ENCODE data around the gene ASAP3. TPM values are rescaled to one million over a fixed set of nuclear protein-coding genes. Genes with fewer than 3 reads are reported as not detected.
"Not testable (repeated sequence)": the region's sequence is repeated elsewhere in the genome, so short reads cannot be mapped to it uniquely, and the experiment has no call there.

Gene ASAP3
- total and polyA plus RNA-seq, 4 donors = 7.0 to 93.9 (median 21.1) TPM

GRCh38 chr1:23521588-23521987, 37.6 kb upstream of the ASAP3 start:
- Histone ChIP-seq H3K36me3 (ENCODE audit: control insufficient read depth in 1 of 2, insufficient read depth in 2 of 2, low read length in 1 of 2) (no peaks in the 10 kb centered on the region), H3K27me3 (ENCODE audit: control insufficient read depth in 1 of 2, insufficient read depth in 2 of 2, low read length in 1 of 2) (no peaks in the 10 kb centered on the region), H3K9me3 (ENCODE audit: control insufficient read depth, low read length) (no peaks in the 10 kb centered on the region), H3K4me1 (ENCODE audit: control insufficient read depth in 1 of 2, insufficient read depth in 2 of 2, low read length in 2 of 2) (no peaks in the 10 kb centered on the region), H3K4me3 (ENCODE audit: low read length in 2 of 2) (no peak overlapping the region), H3K27ac (ENCODE audit: low read depth in 1 of 2, low read length in 2 of 2) (no peak overlapping the region)
- WGBS, 2 donors = 92 to 93% methylated on average over 16 of the region's 16 CpGs
- DNase-seq = no peak
- intact Hi-C loops (cut with DNase I) = no loop called here
- ATAC-seq (ENCODE audit: low FRiP score) = peak; percentile 22

GRCh38 chr1:23517581-23517980, 33.6 kb upstream of the ASAP3 start:
- Histone ChIP-seq H3K4me1 (ENCODE audit: control insufficient read depth in 1 of 2, insufficient read depth in 2 of 2, low read length in 2 of 2) (no peaks in the 10 kb centered on the region), H3K4me3 (ENCODE audit: low read length in 2 of 2) (no peak overlapping the region), H3K27ac (ENCODE audit: low read depth in 1 of 2, low read length in 2 of 2) (no peak overlapping the region), H3K27me3 (ENCODE audit: control insufficient read depth in 1 of 2, insufficient read depth in 2 of 2, low read length in 1 of 2) (no peaks in the 10 kb centered on the region), H3K9me3 (ENCODE audit: control insufficient read depth, low read length) (no peaks in the 10 kb centered on the region), H3K36me3 (ENCODE audit: control insufficient read depth in 1 of 2, insufficient read depth in 2 of 2, low read length in 1 of 2) (no peaks in the 10 kb centered on the region)
- 94 to 95% methylated on average over 9 of the region's 9 CpGs for WGBS, 2 donors
- ATAC-seq (ENCODE audit: low FRiP score) = no peak
- intact Hi-C loops (cut with DNase I) = no loop called here
- no peak for DNase-seq

GRCh38 chr1:23515905-23516304, 31.9 kb upstream of the ASAP3 start:
- Histone ChIP-seq H3K36me3 (ENCODE audit: control insufficient read depth in 1 of 2, insufficient read depth in 2 of 2, low read length in 1 of 2) (no peaks in the 10 kb centered on the region), H3K27me3 (ENCODE audit: control insufficient read depth in 1 of 2, insufficient read depth in 2 of 2, low read length in 1 of 2) (no peaks in the 10 kb centered on the region), H3K4me3 (ENCODE audit: low read length in 2 of 2) (no peak overlapping the region), H3K27ac (ENCODE audit: low read depth in 1 of 2, low read length in 2 of 2) (no peak overlapping the region), H3K9me3 (ENCODE audit: control insufficient read depth, low read length) (no peaks in the 10 kb centered on the region), H3K4me1 (ENCODE audit: control insufficient read depth in 1 of 2, insufficient read depth in 2 of 2, low read length in 2 of 2) (no peaks in the 10 kb centered on the region)
- intact Hi-C loops (cut with DNase I) = no loop called here
- DNase-seq (no peak), ATAC-seq (ENCODE audit: low FRiP score) (no peak)
- WGBS, 2 donors = 97 to 98% methylated on average over 4 of the region's 4 CpGs

GRCh38 chr1:23514111-23514679, 30.2 kb upstream of the ASAP3 start:
- no peak for DNase-seq
- Histone ChIP-seq H3K4me1 (ENCODE audit: control insufficient read depth in 1 of 2, insufficient read depth in 2 of 2, low read length in 2 of 2) (no peaks in the 10 kb centered on the region), H3K27me3 (ENCODE audit: control insufficient read depth in 1 of 2, insufficient read depth in 2 of 2, low read length in 1 of 2) (no peaks in the 10 kb centered on the region), H3K27ac (ENCODE audit: low read depth in 1 of 2, low read length in 2 of 2) (no peak overlapping the region), H3K4me3 (ENCODE audit: low read length in 2 of 2) (no peak overlapping the region), H3K9me3 (ENCODE audit: control insufficient read depth, low read length) (no peaks in the 10 kb centered on the region), H3K36me3 (ENCODE audit: control insufficient read depth in 1 of 2, insufficient read depth in 2 of 2, low read length in 1 of 2) (no peaks in the 10 kb centered on the region)
- ATAC-seq (ENCODE audit: low FRiP score) = no peak
- 95 to 98% methylated on average over 3 of the region's 3 CpGs for WGBS, 2 donors
- intact Hi-C loops (cut with DNase I) = no loop called here

GRCh38 chr1:23509896-23510295, 25.9 kb upstream of the ASAP3 start:
- DNase-seq (no peak), ATAC-seq (ENCODE audit: low FRiP score) (no peak)
- Histone ChIP-seq H3K27ac (ENCODE audit: low read depth in 1 of 2, low read length in 2 of 2) (no peak overlapping the region), H3K9me3 (ENCODE audit: control insufficient read depth, low read length) (no peaks in the 10 kb centered on the region), H3K4me1 (ENCODE audit: control insufficient read depth in 1 of 2, insufficient read depth in 2 of 2, low read length in 2 of 2) (no peaks in the 10 kb centered on the region), H3K27me3 (ENCODE audit: control insufficient read depth in 1 of 2, insufficient read depth in 2 of 2, low read length in 1 of 2) (no peaks in the 10 kb centered on the region), H3K36me3 (ENCODE audit: control insufficient read depth in 1 of 2, insufficient read depth in 2 of 2, low read length in 1 of 2) (no peaks in the 10 kb centered on the region), H3K4me3 (ENCODE audit: low read length in 2 of 2) (no peak overlapping the region)
- intact Hi-C loops (cut with DNase I) = no loop called here
- 95 to 96% methylated on average over 15 of the region's 15 CpGs for WGBS, 2 donors

GRCh38 chr1:23506376-23507107, 22.6 kb upstream of the ASAP3 start:
- no peaks in the 10 kb centered on the region for H3K9me3 ChIP-seq (ENCODE audit: control insufficient read depth, low read length)
- ATAC-seq (ENCODE audit: low FRiP score) (no peak), DNase-seq (no peak)
- H3K4me3 ChIP-seq (ENCODE audit: low read length in 2 of 2) = no peak overlapping the region
- H3K36me3 ChIP-seq (ENCODE audit: control insufficient read depth in 1 of 2, insufficient read depth in 2 of 2, low read length in 1 of 2) = no peaks in the 10 kb centered on the region
- H3K27me3 ChIP-seq (ENCODE audit: control insufficient read depth in 1 of 2, insufficient read depth in 2 of 2, low read length in 1 of 2) = no peaks in the 10 kb centered on the region
- intact Hi-C loops (cut with DNase I) = no loop called here
- H3K27ac ChIP-seq (ENCODE audit: low read depth in 1 of 2, low read length in 2 of 2) = no peak overlapping the region
- WGBS, 2 donors = 89 to 90% methylated on average over 13 of the region's 13 CpGs
- H3K4me1 ChIP-seq (ENCODE audit: control insufficient read depth in 1 of 2, insufficient read depth in 2 of 2, low read length in 2 of 2) = no peaks in the 10 kb centered on the region

GRCh38 chr1:23505851-23506250, 21.9 kb upstream of the ASAP3 start:
- DNase-seq = no peak
- no peak for ATAC-seq (ENCODE audit: low FRiP score)
- Histone ChIP-seq H3K27me3 (ENCODE audit: control insufficient read depth in 1 of 2, insufficient read depth in 2 of 2, low read length in 1 of 2) (no peaks in the 10 kb centered on the region), H3K9me3 (ENCODE audit: control insufficient read depth, low read length) (no peaks in the 10 kb centered on the region), H3K4me1 (ENCODE audit: control insufficient read depth in 1 of 2, insufficient read depth in 2 of 2, low read length in 2 of 2) (no peaks in the 10 kb centered on the region), H3K4me3 (ENCODE audit: low read length in 2 of 2) (no peak overlapping the region), H3K27ac (ENCODE audit: low read depth in 1 of 2, low read length in 2 of 2) (no peak overlapping the region), H3K36me3 (ENCODE audit: control insufficient read depth in 1 of 2, insufficient read depth in 2 of 2, low read length in 1 of 2) (no peaks in the 10 kb centered on the region)
- 96% methylated on average over 6 of the region's 6 CpGs for WGBS, 2 donors
- intact Hi-C loops (cut with DNase I) = no loop called here

GRCh38 chr1:23504156-23504555, 20.2 kb upstream of the ASAP3 start:
- H3K4me1 ChIP-seq (ENCODE audit: control insufficient read depth in 1 of 2, insufficient read depth in 2 of 2, low read length in 2 of 2); H3K4me3 ChIP-seq (ENCODE audit: low read length in 2 of 2); H3K27me3 ChIP-seq (ENCODE audit: control insufficient read depth in 1 of 2, insufficient read depth in 2 of 2, low read length in 1 of 2); H3K27ac ChIP-seq (ENCODE audit: low read depth in 1 of 2, low read length in 2 of 2); intact Hi-C loops (cut with DNase I); H3K9me3 ChIP-seq (ENCODE audit: control insufficient read depth, low read length); H3K36me3 ChIP-seq (ENCODE audit: control insufficient read depth in 1 of 2, insufficient read depth in 2 of 2, low read length in 1 of 2); ATAC-seq (ENCODE audit: low FRiP score); DNase-seq: not testable (repeated sequence)
- WGBS, 2 donors = 81 to 86% methylated on average over 15 to 24 of the region's 24 CpGs

- Histone ChIP-seq H3K36me3 (ENCODE audit: control insufficient read depth in 1 of 2, insufficient read depth in 2 of 2, low read length in 1 of 2) (no peaks in the 10 kb centered on the region), H3K27me3 (ENCODE audit: control insufficient read depth in 1 of 2, insufficient read depth in 2 of 2, low read length in 1 of 2) (no peaks in the 10 kb centered on the region), H3K9me3 (ENCODE audit: control insufficient read depth, low read length) (no peaks in the 10 kb centered on the region), H3K4me1 (ENCODE audit: control insufficient read depth in 1 of 2, insufficient read depth in 2 of 2, low read length in 2 of 2) (no peaks in the 10 kb centered on the region), H3K4me3 (ENCODE audit: low read length in 2 of 2) (no peak overlapping the region), H3K27ac (ENCODE audit: low read depth in 1 of 2, low read length in 2 of 2) (no peak overlapping the region)
- 33 to 77% methylated on average over 1 to 6 of the region's 6 CpGs for WGBS, 2 donors
- intact Hi-C loops (cut with DNase I) = no loop called here
- ATAC-seq (ENCODE audit: low FRiP score) (no peak), DNase-seq (no peak)
These were observed 19.0 kb upstream of the ASAP3 start for GRCh38 chr1:23502951-23503350.
